GM21360 (cell line): Measurements from ENCODE around the gene UBA1.

ENCODE experiments used
- ATAC-seq: cut with Tn5 transposase; IDR thresholded peaks from one replicate; pipeline ENCODE4 v1.9.1; 2021; ENCODE audit warnings: mild to moderate bottlenecking, moderate library complexity; ENCODE audit not compliant: unreplicated experiment

UBA1 gene

DNA sequence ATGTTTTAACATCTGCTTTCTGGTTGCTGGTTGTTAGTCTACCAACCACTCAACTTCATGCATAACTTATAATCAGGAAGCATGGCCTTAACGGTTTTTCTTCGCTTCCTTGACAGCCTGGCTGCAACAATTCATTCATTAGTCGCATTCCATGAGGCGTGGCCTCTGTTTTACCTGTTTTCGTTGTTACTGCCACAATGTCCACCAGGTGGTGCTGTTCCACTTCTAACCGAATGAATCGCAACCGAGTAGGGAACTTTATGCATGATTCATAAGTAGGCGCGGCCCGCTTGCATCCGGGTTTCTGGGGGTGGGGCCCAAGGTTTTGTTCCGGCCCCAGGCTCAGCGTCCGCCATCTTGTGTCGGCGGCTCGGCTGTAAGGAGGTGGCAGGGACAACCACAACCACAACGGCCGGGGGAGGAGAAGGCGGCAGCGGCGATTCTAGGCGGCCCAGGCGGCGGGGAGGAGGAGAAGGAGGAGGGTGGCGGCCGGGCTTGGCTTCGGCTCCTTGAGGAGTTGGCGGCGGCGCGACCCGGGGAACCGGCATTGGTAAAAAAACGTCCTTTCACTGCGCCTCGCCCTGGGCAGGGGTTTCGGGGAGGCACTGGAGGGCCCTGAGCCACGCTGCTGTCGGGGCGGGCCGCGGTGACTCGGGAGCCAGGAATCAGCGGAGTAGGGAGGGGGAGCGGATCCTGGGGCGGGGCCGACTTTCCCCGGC is at the start of gene UBA1:
Gene UBA1, plus strand, starts transcription at position 355 of the 719 bp plus-strand sequence. CDS start 4,974 bp downstream, outside the sequence.
- ATAC-seq, result peak; percentile 80

DNA sequence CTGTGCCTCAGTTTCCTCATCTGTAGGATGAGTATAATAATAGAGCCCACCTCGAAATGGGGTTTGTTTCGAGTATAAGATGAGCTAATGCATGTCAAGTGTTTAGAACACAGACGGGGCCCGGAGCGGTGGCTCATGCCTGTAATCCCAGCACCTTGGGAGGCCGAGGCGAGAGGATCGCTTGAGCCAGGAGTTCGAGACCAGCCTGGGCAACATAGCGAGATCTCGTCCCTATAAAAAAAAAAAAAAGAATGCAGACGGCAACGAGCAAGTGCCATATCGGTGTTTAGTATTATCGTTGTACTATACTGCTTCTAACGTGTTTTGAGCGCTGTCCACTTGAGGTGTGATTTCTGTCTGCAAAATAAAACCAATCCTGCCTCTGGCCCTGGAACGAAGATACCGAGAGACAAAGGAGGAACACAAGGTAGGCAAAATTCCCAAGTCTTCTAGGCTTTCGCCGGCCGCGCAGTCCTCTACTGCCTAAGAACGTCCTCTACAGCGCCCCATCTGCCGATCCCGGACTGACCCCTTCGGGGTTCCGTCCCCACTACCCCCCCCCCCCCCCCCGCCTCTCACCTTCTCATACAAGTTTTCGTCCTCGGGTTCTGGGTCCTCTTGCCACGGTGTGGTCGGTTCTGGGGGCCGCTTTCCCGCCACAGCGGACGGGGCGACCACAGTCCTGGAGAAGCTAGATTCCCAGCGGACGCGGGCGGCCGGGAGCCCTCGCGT is 49.6 kb upstream of the UBA1 start:
- ATAC-seq, result no peak

DNA sequence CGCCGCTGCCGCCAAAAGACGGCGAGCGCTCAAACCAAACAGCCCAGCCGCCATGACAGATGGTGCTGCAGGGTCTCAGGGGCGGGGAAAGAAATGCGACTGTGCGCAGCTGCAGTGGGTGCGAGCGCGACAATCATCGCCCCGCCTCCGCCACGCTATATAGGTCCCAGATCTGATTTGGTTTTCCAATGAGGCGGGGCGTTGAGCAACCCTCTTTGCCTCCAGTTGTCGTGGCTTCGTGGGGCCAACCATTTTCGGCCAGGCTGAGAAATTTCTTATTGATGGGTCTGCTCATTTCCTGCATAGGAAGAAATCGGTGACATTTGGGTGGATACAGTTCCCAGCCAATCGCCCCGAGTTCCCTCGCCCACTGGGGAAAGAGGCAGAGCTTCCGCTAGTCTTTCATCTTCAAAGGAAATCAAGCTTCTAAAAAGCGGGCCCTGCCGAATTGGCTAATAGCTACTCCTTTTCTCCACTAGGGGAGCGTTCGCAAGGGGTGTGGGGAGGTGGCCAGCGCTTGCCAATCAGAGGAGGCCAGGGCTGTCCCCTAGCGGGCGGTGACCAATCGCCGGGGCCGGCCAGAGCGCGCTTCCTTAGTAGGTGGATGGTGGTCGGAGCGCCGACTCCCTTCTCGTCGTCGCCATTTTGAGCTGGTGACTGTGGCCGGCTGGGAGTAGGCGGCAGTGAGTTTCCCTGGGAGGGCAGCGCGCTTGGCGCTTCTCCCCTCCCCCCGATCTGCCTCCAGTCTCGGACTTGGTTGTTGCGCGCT is 48.8 kb upstream of the UBA1 start, which contains the start of the genes NDUFB11 and RBM10:
Gene NDUFB11, minus strand, starts transcription at position 77 of the 769 bp plus-strand sequence. Its CDS starts 23 bp downstream, at position 54.
Gene RBM10, plus strand, starts transcription at position 596 of the 769 bp plus-strand sequence. CDS start 2,261 bp downstream, outside the sequence.
- ATAC-seq, result peak; percentile 80

DNA sequence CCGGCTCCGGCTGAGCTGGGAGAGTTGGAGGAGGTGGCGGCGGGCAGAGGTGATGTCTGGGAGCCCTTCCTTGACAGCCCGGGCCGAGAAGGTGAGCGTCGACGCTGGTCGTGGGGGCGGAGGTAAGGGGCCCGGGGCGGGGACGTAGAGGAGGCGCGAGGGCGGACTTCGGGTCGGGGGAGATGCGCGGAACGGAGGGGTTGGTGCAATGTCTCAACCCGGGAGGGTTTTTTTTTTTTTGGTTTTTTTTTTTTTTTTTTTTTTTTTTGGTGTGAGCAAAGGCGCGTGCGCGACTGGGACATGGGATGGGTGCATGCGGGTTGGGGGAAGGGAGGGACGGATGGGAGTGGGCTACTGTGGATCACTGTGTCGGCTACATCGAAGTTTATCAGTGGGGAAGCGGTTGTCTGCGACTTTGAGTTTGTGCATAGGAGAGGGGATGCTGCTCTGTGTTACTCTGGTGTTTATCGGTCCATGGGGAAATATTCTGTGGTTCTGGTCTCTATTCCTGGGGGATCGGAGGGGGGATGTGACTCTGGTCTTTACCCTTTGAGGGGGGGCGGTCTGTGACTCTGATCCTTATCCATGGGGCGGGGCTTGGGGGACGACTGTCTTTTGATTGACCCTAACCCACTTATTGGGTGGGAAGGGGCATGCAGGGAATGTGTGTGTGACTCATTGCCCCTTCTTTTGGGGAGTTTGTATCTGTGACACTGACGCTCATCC is 48.1 kb upstream of the UBA1 start:
- ATAC-seq, result peak; percentile 18

DNA sequence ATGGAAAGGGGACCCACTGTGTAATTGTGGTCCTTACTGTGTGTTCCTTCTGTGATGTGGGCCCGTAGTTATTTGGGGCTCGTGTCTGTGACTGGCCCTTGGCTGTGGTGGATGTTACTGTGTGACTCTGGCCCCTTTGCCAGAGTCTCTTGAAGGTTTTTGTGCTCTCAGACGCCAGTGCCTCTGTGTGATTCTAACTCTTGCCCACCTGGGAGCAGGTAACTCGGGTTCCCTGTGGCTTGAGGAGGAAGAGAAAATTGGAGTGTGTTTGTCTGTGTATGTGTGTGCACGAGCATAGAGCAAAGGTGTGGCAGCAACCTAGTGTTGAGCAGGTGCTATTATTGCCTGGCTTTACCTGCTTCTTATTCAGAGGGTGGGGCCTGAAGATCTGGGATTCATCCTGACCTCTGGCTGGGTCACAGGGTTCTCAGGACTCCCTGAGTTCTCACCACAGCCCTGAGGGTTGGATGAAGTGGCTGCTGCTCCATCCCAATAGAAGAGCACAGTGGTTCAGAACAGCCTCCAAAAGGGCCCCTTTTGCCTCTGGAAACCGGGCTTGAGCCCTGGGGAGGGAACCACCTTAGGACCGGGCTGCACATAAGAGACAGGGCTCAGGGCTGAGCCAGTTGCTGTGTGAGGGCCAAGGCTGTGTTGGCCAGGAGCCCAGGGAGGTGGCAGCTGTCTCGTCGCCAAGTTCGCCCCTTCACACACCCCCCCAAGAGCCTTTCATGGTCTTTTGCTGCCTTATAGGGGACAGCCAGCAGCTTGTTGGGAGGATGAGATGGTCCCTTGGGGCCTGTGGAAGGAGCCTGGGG is 47.3 kb upstream of the UBA1 start:
- ATAC-seq, result no peak

DNA sequence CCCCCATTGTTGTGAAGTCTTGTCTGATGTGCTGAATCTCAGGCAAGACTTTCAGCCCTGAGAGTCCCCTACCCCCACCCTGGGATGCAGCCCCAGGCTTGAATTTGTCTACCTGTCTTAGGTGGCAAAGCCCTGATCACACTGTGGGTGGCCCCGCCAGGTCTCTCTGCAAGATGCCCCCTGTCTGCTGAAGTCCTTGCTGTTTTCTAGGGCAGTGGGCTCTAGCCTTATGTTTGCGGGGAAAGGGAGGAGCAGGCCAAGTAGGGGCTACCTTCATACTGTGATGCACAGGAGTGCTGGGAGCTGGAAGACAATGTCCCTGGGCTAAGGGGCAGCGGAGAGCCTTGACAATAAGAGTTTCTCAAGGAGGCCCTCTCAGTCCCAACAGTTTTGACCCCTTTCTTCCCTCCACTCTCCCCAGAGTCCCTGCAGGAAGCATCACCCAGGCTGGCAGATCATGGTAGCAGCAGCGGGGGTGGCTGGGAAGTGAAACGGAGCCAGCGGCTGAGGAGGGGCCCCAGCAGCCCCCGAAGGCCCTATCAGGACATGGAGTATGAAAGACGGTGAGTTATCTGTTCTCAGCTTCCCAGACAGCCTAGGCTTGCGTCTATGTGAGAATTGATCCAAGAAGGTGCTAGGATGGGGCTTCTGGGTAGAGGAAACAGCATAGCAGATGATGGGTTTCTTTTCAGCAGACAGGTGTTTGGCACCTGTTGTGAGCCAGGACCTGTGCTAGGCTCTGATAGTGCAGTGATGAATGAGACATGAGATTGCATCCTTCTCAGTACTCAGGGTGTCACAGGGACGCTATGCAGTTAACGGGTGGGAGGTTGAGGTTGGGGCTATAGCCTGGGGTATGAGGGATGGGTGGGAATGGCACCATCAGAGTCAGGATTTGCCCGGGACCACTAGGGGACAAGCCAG is 46.4 kb upstream of the UBA1 start:
- ATAC-seq, result no peak

DNA sequence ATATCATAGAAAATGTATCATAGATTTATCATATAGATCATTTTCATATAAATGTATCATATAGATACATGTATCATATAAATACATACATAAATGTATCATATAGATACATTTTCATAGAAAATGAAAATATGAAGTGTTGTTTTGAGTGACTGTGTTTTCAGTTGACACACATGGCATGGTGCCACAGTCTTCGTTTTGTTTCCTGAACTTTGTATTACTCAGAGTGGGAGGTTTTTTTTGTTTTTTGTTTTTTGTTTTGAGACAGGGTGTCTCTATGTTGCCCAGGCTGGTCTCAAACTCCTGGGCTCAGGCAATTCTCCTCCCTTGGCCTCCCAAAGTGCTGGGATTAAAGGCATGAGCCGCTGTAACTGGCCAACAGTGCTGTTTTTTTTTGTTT is 44.7 kb upstream of the UBA1 start:
- ATAC-seq, result no peak

DNA sequence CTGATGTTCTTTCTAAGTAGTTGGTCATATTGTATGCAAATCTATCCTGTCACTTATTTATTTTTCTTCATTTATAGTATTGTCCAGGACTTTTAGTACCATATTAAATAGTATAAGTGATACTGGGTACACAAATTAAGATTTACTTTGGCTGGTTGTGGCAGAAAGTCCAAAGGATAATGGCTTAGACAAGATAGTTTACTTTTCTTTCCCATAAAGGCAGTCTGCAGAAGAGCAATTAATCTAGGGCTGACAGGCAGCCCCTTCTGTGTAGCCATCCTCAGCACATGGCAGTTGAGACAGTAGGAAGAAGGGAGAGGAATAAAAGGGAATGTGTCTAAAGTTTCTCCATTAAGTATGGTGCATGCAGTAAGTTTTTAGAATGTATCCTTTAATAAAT is 42.2 kb upstream of the UBA1 start:
- ATAC-seq, result no peak

DNA sequence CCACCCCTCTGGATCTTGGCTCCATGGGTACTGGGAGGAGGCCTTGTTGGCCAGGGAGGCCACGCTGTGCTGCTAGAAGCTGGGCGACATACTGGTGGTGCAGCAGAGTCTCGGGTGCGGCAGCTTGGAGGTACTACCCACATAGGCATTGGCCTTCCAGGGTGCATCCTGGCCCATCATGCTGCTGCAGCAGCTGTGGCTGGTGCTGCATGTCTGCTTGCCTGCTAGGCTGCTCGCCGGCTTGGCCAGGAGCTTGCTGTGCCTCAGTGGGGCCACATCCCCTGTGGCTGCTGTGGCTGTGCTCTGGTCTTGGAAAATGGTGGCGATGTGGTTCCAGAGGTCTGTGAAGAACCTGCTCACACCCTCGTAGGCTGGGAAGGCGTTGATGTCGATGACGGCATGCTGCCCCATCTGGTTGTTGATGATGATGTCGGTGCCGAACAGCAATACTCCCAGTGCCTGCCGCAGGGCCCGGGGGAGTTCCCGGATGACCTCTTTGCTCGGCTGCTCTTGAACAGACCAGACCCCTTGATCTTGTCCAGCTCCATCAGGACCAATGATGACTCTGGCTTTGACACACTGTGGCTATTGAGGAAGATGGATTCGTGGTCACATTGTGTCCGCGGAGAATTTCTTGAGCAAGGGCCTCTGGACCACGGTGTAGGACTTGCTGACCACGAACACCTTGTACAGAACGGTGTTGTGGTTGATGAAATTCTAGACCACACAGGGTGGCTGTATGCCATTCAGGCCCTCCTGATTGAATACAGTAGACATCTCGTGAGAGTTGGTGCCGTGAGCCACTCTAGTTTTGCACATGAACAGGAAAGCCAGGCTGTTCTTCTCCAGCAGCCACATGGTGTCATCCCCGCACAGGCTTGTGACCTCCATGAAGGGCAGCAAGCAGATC is 36.8 kb upstream of the UBA1 start:
- no peak for ATAC-seq

DNA sequence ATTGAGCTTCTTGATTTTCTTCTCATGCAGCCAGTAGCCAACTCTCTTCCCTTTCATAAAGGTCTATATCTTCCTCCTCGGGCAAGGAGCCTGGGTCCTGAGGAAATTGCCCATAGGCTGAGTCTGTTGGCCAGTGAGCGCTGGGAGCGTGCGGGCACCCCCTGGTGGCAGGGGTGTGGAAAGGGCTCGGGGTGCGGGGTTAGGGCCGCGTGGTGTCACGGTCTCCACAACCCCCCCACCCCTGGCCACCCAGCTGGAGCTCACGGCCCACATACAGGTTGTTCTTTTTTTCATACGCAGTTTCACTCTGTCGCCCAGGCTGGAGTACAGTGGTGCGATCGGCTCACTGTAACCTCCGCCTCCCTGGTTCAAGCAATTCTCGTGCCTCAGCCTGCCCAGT is 35.5 kb upstream of the UBA1 start:
- no peak for ATAC-seq

DNA sequence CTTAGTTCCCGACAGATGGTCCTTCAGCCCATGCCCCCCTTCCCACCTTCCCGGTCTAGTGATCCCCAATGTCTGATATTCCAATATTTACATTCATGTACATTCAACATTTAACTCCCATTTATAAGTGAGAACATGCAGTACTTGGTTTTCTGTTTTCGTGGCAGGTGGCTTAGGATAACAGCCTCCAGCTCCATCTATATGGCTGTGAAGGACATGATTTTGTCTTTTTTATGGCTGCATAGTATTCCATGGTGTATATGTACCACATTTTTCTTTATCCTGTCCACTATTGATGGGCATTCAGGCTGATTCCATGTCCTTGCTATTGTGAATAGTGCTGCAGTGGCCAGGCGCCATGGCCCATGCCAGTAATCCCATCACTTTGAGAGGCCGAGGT is 34.8 kb upstream of the UBA1 start:
- ATAC-seq, result no peak

DNA sequence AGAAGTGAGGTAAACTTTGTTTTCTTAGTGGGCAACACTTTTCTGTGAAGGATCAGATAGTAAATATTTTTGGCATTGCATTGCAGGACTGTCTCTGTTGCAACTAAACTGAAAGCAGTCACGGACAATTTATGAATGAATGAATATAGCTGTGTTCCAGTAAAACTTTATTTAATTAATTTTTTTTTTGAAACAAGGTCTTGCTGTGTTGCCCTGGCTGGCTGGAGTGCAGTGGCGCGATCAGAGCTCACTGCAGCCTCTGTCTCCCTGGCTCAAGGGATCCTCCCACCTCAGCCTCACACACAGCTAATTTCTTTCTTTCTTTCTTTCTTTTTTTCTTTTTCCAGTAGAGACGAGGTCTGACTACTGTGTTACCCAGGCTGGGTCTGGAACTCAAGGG is 32.8 kb upstream of the UBA1 start:
- ATAC-seq, result no peak

DNA sequence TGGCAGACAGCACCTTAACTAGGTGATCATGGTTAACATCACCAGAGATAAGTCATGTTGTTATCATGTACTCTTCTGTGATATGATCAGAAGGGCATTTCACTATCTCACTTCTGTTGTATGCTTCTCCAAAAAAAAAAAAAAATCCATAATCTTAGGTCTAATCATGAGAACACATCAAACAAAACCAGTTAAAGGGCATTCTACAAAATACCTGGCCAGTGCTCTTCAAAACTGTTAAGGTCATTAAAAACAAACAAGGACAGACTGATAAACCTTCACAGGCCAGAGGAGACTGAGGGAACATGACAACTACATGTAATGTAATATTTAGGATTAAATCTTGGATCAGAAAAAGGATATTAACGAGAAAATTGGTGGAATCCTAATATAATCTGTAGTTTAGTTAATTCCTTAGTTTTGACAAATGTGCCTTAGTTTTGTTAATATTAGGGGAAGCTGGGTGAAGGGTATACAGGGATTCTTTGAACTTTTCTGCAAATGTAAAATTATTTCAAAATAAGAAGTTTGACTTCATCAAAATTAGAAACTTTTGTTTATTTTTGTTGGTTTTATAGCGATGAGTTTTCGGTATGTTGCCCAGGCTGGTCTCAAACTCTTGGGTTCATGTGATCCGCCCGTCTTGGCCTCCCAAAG is 30.6 kb upstream of the UBA1 start:
- ATAC-seq, result no peak

DNA sequence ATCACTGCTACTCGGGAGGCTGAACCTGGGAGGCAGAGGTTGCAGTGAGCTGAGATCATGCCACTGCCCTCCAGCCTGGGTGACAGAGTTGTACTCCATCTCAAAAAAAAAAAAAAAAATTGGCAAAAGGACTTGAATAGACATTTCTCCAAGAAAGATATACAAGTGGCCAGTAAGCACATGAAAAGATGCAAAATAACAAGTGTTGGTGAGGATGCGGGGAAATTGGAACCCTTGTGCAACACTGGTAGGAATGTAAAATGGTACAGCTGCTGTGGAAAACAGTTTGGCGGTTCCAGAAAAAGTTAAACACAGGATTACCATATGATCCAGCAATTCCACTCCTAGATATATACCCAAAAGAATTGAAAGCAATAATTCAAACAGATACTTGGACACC is 29.2 kb upstream of the UBA1 start:
- ATAC-seq, result no peak

DNA sequence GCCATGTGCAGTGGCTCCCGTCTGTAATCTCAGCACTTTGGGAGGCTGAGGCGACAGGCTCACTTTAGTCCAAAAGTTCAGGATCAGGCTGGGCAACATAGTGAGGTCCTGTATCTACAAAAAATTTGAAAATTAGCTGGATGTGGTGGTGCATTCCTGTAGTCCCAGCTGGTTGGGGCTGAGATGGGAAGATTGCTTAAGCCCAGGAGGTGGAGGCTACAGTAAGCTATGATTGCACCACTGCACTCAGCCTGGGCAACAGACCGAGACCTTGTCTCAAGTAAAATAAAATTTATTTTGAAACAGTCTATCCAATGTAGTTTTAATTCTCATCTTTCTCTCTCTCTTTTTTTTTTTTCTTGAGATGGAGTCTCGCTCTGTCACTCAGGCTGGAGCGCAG is 27.5 kb upstream of the UBA1 start:
- ATAC-seq, result no peak

DNA sequence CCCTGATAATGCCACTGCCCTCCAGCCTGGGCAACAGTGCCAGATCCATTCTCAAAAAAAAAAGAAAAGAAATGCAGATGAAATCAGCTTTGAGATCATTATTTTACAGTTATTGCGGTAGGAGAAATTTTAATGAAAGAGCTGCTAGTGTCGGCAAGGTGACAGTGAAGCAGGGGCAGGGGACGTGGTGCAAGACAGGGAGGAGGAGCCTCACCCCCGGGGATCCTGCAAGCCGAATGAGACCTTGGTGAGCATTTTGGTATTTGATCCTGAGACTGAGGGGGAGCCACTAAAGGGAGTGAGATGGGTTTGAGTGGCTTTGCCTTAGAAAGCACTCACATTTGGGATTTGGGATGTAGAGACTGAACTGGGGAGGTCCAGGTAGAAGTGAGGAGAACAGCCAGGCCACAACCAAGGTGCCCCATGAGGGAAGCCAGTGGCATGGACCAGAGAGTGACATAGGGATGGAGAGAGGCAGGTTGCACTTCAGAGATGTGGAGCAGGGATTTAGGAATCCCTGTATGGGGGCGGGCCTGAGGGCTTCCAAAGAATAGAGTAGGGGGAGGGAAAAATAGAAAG is 25.0 kb upstream of the UBA1 start:
- no peak for ATAC-seq

DNA sequence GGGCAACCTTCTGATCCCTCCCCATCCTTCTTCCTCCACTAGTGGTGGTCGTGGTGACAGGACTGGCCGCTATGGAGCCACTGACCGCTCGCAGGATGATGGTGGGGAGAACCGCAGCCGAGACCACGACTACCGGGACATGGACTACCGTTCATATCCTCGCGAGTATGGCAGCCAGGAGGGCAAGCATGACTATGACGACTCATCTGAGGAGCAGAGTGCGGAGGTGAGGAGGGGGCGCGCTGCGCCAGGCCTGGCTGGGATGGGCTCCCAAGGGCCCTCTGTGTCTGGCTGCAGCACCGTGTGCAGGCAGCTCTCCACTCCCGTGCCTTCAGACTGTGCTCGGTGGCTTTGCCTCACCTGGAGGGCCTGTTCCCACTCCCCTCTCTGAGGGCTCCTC is 24.4 kb upstream of the UBA1 start:
- no peak for ATAC-seq
